ENCODE results near the gene HMCN2.

The HMCN2 gene

DNA sequence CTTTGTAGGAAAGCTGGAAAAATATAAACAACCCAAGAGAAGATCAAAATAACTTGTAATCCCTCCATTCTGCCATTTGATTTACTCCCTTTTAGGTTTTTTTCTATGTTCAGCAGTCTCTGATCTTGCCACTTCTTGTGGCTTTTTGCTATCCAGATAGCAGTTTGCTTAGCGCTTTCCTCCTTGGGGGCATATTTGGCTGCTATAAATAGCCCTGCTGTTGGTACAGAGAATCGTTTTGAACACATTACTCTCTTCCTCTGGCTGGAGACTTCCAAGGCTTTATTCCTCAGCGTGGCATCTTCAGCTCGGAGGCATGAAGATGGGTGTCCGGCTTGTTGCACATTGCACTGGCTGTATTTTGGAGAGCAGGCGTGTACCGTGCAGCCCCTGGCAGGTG lies 38.6 kb downstream of the HMCN2 start:
- TF ChIP-seq, protein P1, sequence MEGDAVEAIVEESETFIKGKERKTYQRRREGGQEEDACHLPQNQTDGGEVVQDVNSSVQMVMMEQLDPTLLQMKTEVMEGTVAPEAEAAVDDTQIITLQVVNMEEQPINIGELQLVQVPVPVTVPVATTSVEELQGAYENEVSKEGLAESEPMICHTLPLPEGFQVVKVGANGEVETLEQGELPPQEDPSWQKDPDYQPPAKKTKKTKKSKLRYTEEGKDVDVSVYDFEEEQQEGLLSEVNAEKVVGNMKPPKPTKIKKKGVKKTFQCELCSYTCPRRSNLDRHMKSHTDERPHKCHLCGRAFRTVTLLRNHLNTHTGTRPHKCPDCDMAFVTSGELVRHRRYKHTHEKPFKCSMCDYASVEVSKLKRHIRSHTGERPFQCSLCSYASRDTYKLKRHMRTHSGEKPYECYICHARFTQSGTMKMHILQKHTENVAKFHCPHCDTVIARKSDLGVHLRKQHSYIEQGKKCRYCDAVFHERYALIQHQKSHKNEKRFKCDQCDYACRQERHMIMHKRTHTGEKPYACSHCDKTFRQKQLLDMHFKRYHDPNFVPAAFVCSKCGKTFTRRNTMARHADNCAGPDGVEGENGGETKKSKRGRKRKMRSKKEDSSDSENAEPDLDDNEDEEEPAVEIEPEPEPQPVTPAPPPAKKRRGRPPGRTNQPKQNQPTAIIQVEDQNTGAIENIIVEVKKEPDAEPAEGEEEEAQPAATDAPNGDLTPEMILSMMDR (IDR thresholded peaks at IDR 0.05; ENCODE audit: borderline replicate concordance, insufficient read depth, low read depth, low read length), result no peak

DNA sequence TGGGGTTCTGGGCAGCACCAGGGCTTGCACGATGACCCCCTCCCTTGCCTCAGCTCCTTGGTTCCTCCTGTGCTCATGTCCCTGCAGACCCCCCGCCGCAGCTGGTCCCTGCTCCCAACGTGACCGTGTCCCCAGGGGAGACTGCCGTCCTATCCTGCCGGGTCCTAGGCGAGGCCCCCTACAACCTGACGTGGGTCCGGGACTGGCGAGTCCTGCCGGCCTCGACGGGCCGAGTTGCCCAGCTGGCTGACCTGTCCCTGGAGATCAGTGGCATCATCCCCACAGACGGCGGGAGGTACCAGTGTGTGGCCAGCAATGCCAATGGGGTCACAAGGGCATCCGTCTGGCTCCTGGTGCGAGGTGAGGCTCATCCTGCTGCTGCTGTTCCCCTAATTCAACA lies 39.1 kb downstream of the HMCN2 start:
- no peak overlapping the region for H3K4me3 ChIP-seq (ENCODE audit: low read depth, low read length)
- TF ChIP-seq, protein P1 (IDR thresholded peaks at IDR 0.05; ENCODE audit: borderline replicate concordance, insufficient read depth, low read depth, low read length), result no peak

More for the DNA sequence above, 38.6 kb downstream of the HMCN2 start:
- no peak overlapping the region for H3K4me3 ChIP-seq (ENCODE audit: low read depth, low read length)

DNA sequence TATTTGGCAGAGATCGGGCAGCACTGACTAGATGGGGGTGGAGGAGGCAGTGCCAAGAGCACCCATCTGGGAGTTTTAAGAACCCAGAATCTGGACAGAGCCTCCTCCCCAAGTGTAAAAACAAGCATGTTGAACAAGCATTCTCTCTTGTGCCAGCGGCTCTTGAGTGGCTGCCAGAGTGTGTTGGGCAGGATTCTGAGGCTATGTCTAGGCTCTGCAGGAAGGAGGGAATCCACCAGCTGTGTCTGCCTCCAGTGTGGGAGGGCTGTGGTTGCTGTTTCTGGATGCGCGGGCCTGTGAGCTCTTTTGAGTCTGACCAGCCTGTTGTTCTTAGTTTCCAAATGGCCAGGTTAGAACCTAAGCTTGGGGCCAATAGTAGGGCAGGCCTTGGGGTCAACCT lies 39.8 kb downstream of the HMCN2 start:
- TF ChIP-seq, protein P1 (IDR thresholded peaks at IDR 0.05; ENCODE audit: borderline replicate concordance, insufficient read depth, low read depth, low read length), result no peak
- no peak overlapping the region for H3K4me3 ChIP-seq (ENCODE audit: low read depth, low read length)

DNA sequence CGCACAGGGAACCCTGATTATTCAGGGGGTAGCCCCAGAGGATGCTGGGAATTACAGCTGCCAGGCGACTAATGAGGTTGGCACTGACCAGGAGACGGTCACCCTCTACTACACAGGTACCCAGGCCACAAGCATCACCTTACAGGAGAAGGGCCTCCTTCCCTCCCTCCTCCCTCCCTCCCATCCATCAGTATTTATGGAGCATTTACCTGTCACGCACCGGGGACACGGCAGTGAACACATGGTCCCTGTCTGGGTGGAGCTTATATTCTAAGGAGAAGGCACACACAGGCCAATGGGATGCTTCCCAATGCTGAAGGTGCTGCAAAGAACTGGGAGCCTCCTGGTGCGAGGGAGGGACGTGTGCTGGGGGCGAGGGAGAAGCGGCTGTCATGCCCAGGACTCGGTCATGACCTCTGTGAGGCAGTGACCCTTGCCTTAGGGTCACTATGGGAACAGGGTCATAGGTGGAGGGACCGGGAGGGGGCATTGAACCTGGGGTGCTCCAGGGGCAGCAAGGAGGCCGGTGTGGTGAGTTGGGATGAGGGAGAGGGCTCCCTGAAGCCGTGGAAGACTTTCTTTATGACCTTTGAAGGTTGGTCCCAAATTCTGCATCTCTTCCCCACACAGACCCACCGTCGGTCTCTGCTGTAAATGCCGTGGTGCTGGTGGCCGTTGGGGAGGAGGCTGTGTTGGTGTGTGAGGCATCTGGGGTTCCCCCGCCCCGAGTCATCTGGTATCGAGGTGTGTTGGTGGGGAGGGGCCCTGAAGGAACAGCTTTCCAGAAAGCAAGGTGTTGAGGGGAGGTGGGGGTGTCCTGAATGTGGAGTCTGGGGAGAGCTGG lies 41.5 kb downstream of the HMCN2 start:
- TF ChIP-seq, protein P1 (IDR thresholded peaks at IDR 0.05; ENCODE audit: borderline replicate concordance, insufficient read depth, low read depth, low read length), result no peak

DNA sequence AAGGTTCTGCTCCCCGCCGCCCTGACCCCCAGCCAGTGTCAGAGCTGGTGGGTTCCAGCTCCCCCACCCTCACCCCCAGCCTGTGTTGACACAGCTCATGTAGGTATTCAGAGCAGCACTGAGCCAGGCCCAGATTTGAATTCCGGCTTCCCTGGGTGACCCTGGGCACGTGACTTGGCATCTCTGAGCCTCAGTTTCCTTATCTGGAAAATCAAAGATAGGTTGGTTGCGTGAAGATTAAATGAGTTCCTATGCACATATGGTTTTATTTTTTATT lies 42.0 kb downstream of the HMCN2 start:
- TF ChIP-seq, protein P1 (IDR thresholded peaks at IDR 0.05; ENCODE audit: borderline replicate concordance, insufficient read depth, low read depth, low read length), result no peak
- H3K4me3 ChIP-seq (ENCODE audit: low read depth, low read length), result no peak overlapping the region

More for the DNA sequence above, 41.5 kb downstream of the HMCN2 start:
- H3K4me3 ChIP-seq (ENCODE audit: low read depth, low read length), result no peak overlapping the region

DNA sequence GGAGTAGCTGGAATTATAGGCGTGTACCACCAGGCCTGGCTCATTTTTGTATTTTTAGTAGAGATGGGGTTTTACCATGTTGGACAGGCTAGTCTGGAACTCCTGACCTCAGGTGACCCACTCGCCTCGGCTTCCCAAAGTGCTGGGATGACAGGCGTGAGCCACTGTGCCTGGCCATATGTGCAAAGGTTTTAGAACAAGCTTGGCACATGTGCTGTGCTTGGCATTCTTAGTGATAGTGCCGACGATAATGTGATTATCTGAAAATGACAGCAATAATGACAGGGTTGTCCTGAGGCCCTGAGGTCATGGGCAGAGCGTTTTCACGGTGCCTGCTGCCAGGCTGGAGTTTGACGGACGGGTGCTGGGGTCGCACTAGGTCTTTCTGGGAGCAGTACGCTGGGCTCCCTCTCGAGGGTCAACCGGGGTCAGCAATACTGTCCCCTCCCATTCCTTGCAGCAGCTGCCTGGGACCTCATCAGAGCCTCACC lies 42.6 kb downstream of the HMCN2 start:
- H3K4me3 ChIP-seq (ENCODE audit: low read depth, low read length), result no peak overlapping the region
- TF ChIP-seq, protein P1 (IDR thresholded peaks at IDR 0.05; ENCODE audit: borderline replicate concordance, insufficient read depth, low read depth, low read length), result no peak

Data from GM12875 (cell line).